ENCODE data around the gene NBEA. TPM values are rescaled to one million over a fixed set of nuclear protein-coding genes. Genes with fewer than 3 reads are reported as not detected.

NBEA gene
- total RNA-seq, 1 donor from 2014 or later = 3.9 TPM

- CTCF ChIA-PET = no interaction called here
- intact Hi-C loops (cut with micrococcal nuclease) = no loop called here
- no peak for TF ChIP-seq CTCF (IDR thresholded peaks at IDR 0.05)
- Mint-ChIP-seq H3K4me1 (peaks cover 12% of the 10 kb centered on the region), H3K4me3 (no peak overlapping the region), H3K27me3 (no peaks in the 10 kb centered on the region), H3K27ac (no peak overlapping the region), H3K36me3 (ENCODE audit: low read depth) (peaks cover 10% of the 10 kb centered on the region), H3K9me3 (peaks cover 6% of the 10 kb centered on the region)
- POLR2A ChIA-PET = no interaction called here
- ATAC-seq (ENCODE audit: low read depth) (no peak), DNase-seq (no peak)
These were observed 313.2 kb downstream of the NBEA start for GRCh38 chr13:35255241-35255640.

GRCh38 chr13:35256459-35257148 is 314.5 kb downstream of the NBEA start:
- H3K4me1 Mint-ChIP-seq = peaks cover 12% of the 10 kb centered on the region
- peaks cover 3% of the 10 kb centered on the region for H3K9me3 Mint-ChIP-seq
- no peak for DNase-seq
- ChIA-PET CTCF (no interaction called here), POLR2A (no interaction called here)
- no peak overlapping the region for H3K27ac Mint-ChIP-seq
- no peaks in the 10 kb centered on the region for H3K27me3 Mint-ChIP-seq
- peaks cover 5% of the 10 kb centered on the region for H3K36me3 Mint-ChIP-seq (ENCODE audit: low read depth)
- intact Hi-C loops (cut with micrococcal nuclease) = no loop called here
- H3K4me3 Mint-ChIP-seq = no peak overlapping the region
- ATAC-seq (ENCODE audit: low read depth) = no peak
- no peak for TF ChIP-seq CTCF (IDR thresholded peaks at IDR 0.05)

GRCh38 chr13:35260316-35260715 is 318.2 kb downstream of the NBEA start:
- CTCF ChIA-PET = no interaction called here
- peaks cover 2% of the 10 kb centered on the region for H3K36me3 Mint-ChIP-seq (ENCODE audit: low read depth)
- POLR2A ChIA-PET = no interaction called here
- H3K27me3 Mint-ChIP-seq = no peaks in the 10 kb centered on the region
- DNase-seq (no peak), ATAC-seq (ENCODE audit: low read depth) (no peak)
- no peak overlapping the region for H3K27ac Mint-ChIP-seq
- no peaks in the 10 kb centered on the region for H3K4me1 Mint-ChIP-seq
- intact Hi-C loops (cut with micrococcal nuclease) = no loop called here
- peaks cover 13% of the 10 kb centered on the region for H3K9me3 Mint-ChIP-seq
- no peak overlapping the region for H3K4me3 Mint-ChIP-seq
- TF ChIP-seq CTCF (IDR thresholded peaks at IDR 0.05) = no peak

- H3K4me3 Mint-ChIP-seq = no peak overlapping the region
- POLR2A ChIA-PET = no interaction called here
- no peak for DNase-seq
- intact Hi-C loops (cut with micrococcal nuclease) = no loop called here
- no peak for TF ChIP-seq CTCF (IDR thresholded peaks at IDR 0.05)
- H3K27ac Mint-ChIP-seq = no peak overlapping the region
- CTCF ChIA-PET = no interaction called here
- H3K36me3 Mint-ChIP-seq (ENCODE audit: low read depth) = no peaks in the 10 kb centered on the region
- ATAC-seq (ENCODE audit: low read depth) = no peak
- H3K9me3 Mint-ChIP-seq = peaks cover 22% of the 10 kb centered on the region
- H3K27me3 Mint-ChIP-seq = no peaks in the 10 kb centered on the region
- no peaks in the 10 kb centered on the region for H3K4me1 Mint-ChIP-seq
These were observed 324.3 kb downstream of the NBEA start for GRCh38 chr13:35266412-35266811.

- peaks cover 5% of the 10 kb centered on the region for H3K9me3 Mint-ChIP-seq
- no peaks in the 10 kb centered on the region for H3K4me1 Mint-ChIP-seq
- DNase-seq = no peak
- H3K27me3 Mint-ChIP-seq = no peaks in the 10 kb centered on the region
- POLR2A ChIA-PET = no interaction called here
- CTCF ChIA-PET = no interaction called here
- ATAC-seq (ENCODE audit: low read depth) = no peak
- intact Hi-C loops (cut with micrococcal nuclease) = no loop called here
- H3K4me3 Mint-ChIP-seq = no peak overlapping the region
- H3K27ac Mint-ChIP-seq = no peak overlapping the region
- TF ChIP-seq CTCF (IDR thresholded peaks at IDR 0.05) = no peak
- no peaks in the 10 kb centered on the region for H3K36me3 Mint-ChIP-seq (ENCODE audit: low read depth)
These were observed 336.8 kb downstream of the NBEA start for GRCh38 chr13:35278917-35279316.

Data from activated B cell treated with CpG ODN at 0.5 μM for 24 hours (primary cell).